ENCODE data around the gene KRTAP4-12. TPM values are rescaled to one million over a fixed set of nuclear protein-coding genes. Genes with fewer than 3 reads are reported as not detected.
"Not testable (repeated sequence)": the region's sequence is repeated elsewhere in the genome, so short reads cannot be mapped to it uniquely, and the experiment has no call there.

KRTAP4-12 gene
- total RNA-seq, 1 experiment from 2014 or later, result not detected

DNA sequence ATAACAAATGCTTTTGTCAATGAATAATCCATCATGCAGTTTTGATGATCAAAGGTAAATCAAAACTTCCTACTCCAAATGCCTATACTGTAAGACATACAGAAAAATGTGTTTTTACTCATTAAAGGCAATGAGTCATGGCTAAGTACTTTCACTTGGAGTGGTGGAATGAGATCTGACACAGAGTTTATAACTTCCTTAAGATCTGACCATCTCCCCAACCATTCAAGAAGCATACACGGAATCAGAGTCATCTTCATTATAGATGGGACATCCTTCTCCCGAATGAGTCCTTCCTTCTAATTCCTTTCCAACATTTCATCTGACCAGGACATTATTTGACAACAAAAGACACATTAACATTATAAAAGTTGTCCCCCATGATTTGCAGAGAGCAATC, 40.6 kb downstream of the KRTAP4-12 start:
- intact Hi-C loops (cut with micrococcal nuclease; ENCODE audit: unreplicated experiment); CTCF ChIA-PET; H2AFZ ChIP-seq; H4K20me1 ChIP-seq (ENCODE audit: insufficient read depth); H3K4me3 ChIP-seq; H3K27me3 ChIP-seq (ENCODE audit: insufficient read depth, low read depth); H3K9me2 ChIP-seq (ENCODE audit: insufficient read depth); BruUV-seq (replicated peaks); H3K36me3 ChIP-seq (ENCODE audit: low read depth); POLR2A ChIA-PET (ENCODE audit: unreplicated experiment); H3K79me2 ChIP-seq (ENCODE audit: low read depth): not testable (repeated sequence)
- peaks cover 13% of the 10 kb centered on the region for H3K9me3 ChIP-seq (ENCODE audit: insufficient read depth, low read depth)
- H3K4me2 ChIP-seq, result peak overlapping the region; percentile 56
- peak in 1 of 2 experiments; percentile 75 for DNase-seq
- peak overlapping the region; percentile 69 for H3K27ac ChIP-seq
- peaks cover 13% of the 10 kb centered on the region for H3F3A ChIP-seq (ENCODE audit: insufficient read depth, low read depth)
- peaks cover 35% of the 10 kb centered on the region for H3K4me1 ChIP-seq (replicated peaks; ENCODE audit: insufficient read depth)

DNA sequence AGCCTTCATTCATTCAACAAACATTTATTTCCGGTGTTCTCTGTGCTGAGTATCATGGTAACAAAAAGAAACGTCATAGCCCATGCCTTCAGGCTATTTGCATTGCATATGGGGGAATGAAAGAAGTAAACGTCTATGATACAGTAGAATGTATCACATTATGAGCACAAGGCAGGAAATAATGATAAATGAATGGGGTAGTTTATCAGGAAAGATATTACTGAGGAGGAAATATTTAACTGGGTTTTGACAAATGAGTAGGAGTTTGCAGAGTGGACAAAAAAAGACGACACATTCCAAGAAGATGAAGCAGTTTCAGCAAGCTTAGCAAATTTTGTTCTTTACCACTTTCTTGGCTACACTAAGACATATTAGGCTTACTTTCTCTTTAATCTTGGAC, 41.4 kb downstream of the KRTAP4-12 start:
- ChIA-PET CTCF (no interaction called here), POLR2A (ENCODE audit: unreplicated experiment) (no interaction called here)
- no peaks in the 10 kb centered on the region for H3K9me2 ChIP-seq (ENCODE audit: insufficient read depth)
- peaks cover 35% of the 10 kb centered on the region for H3K4me1 ChIP-seq (replicated peaks; ENCODE audit: insufficient read depth)
- H3K4me3 ChIP-seq, result no peak overlapping the region; the same call in 1 of the 2 replicates
- TF ChIP-seq, protein P1, sequence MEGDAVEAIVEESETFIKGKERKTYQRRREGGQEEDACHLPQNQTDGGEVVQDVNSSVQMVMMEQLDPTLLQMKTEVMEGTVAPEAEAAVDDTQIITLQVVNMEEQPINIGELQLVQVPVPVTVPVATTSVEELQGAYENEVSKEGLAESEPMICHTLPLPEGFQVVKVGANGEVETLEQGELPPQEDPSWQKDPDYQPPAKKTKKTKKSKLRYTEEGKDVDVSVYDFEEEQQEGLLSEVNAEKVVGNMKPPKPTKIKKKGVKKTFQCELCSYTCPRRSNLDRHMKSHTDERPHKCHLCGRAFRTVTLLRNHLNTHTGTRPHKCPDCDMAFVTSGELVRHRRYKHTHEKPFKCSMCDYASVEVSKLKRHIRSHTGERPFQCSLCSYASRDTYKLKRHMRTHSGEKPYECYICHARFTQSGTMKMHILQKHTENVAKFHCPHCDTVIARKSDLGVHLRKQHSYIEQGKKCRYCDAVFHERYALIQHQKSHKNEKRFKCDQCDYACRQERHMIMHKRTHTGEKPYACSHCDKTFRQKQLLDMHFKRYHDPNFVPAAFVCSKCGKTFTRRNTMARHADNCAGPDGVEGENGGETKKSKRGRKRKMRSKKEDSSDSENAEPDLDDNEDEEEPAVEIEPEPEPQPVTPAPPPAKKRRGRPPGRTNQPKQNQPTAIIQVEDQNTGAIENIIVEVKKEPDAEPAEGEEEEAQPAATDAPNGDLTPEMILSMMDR (conservative IDR thresholded peaks at IDR 0.05), result no peak
- TF ChIP-seq EZH2 (IDR thresholded peaks at IDR 0.05; ENCODE audit: low read depth), result no peak
- H3K27me3 ChIP-seq (ENCODE audit: insufficient read depth, low read depth), result no peaks in the 10 kb centered on the region
- H2AFZ ChIP-seq, result no peak overlapping the region
- H3K9me3 ChIP-seq (ENCODE audit: insufficient read depth, low read depth), result peaks cover 13% of the 10 kb centered on the region
- BruUV-seq (replicated peaks), result no TSS peak
- H3K27ac ChIP-seq, result peak overlapping the region; percentile 69
- H3K4me2 ChIP-seq, result peak overlapping the region; percentile 56
- H3K36me3 ChIP-seq (ENCODE audit: low read depth), result no peaks in the 10 kb centered on the region
- peak in 1 of 2 experiments; percentile 49 for DNase-seq
- H3F3A ChIP-seq (ENCODE audit: insufficient read depth, low read depth), result peaks cover 13% of the 10 kb centered on the region
- H4K20me1 ChIP-seq (ENCODE audit: insufficient read depth), result no peaks in the 10 kb centered on the region
- intact Hi-C loops (cut with micrococcal nuclease; ENCODE audit: unreplicated experiment), result no loop called here
- no peaks in the 10 kb centered on the region for H3K79me2 ChIP-seq (ENCODE audit: low read depth)

DNA sequence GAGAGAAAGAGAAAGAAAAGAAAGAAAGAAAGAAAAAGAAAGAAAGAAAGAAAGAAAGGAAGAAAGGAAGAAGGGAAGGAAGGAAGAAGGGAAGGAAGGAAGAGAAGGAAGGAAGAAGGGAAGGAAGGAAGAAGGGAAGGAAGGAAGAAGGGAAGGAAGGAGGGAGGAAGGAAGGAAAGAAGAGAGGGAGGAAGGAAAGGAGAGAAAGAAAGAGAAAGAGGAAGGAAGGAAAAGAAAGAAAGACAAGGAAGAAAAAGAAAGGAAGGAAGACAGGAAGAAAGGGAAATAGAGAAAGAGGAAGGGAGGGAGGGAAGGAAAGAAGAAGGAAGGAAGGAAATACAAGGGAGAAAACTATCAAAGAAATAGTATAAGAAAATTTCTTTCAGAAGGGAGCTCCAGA, 47.2 kb downstream of the KRTAP4-12 start:
- peaks cover 8% of the 10 kb centered on the region; the same call in 1 of the 2 replicates for H3K9me3 ChIP-seq (ENCODE audit: insufficient read depth, low read depth)
- no peak overlapping the region for H2AFZ ChIP-seq
- DNase-seq, result no peak
- H3K79me2 ChIP-seq (ENCODE audit: low read depth), result no peaks in the 10 kb centered on the region
- no peak overlapping the region for H3K27ac ChIP-seq
- ChIA-PET CTCF (no interaction called here), POLR2A (ENCODE audit: unreplicated experiment) (no interaction called here)
- no peak overlapping the region for H3K4me2 ChIP-seq
- H3K4me1 ChIP-seq (replicated peaks; ENCODE audit: insufficient read depth), result no peaks in the 10 kb centered on the region
- no peaks in the 10 kb centered on the region for H4K20me1 ChIP-seq (ENCODE audit: insufficient read depth)
- BruUV-seq (replicated peaks), result no TSS peak
- no peaks in the 10 kb centered on the region for H3K27me3 ChIP-seq (ENCODE audit: insufficient read depth, low read depth)
- no peaks in the 10 kb centered on the region for H3K36me3 ChIP-seq (ENCODE audit: low read depth)
- H3K4me3 ChIP-seq, result no peak overlapping the region
- TF ChIP-seq EZH2 (IDR thresholded peaks at IDR 0.05; ENCODE audit: low read depth), result no peak
- TF ChIP-seq, protein P1 (conservative IDR thresholded peaks at IDR 0.05), result no peak
- intact Hi-C loops (cut with micrococcal nuclease; ENCODE audit: unreplicated experiment), result no loop called here
- no peaks in the 10 kb centered on the region for H3K9me2 ChIP-seq (ENCODE audit: insufficient read depth)
- no peaks in the 10 kb centered on the region for H3F3A ChIP-seq (ENCODE audit: insufficient read depth, low read depth)

DNA sequence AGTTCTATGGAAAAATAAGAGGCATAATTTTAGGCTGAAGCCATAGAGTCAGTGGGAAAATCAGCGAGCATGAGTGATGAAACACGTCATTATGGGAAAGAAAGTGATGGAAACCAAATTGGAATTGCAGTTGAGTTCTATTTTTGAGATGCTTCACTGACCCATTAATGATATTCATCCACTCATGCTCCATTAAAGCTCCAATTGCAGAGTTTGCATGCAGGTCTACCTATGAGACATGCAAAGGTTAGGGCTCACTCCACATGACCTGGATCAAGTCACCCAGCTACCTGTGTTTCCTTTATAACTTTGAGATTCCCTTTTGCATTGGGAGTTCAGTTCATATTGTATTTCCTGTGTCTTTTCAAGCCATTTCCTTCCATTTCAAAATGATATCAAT, 50.3 kb downstream of the KRTAP4-12 start:
- H3K4me1 ChIP-seq (replicated peaks; ENCODE audit: insufficient read depth), result no peaks in the 10 kb centered on the region
- H3K9me3 ChIP-seq (ENCODE audit: insufficient read depth, low read depth), result peaks cover 3% of the 10 kb centered on the region; the same call in 1 of the 2 replicates
- BruUV-seq (replicated peaks), result no TSS peak
- H3F3A ChIP-seq (ENCODE audit: insufficient read depth, low read depth), result no peaks in the 10 kb centered on the region
- ChIA-PET POLR2A (ENCODE audit: unreplicated experiment) (no interaction called here), CTCF (no interaction called here)
- H3K4me3 ChIP-seq, result no peak overlapping the region
- TF ChIP-seq, protein P1 (conservative IDR thresholded peaks at IDR 0.05), result no peak
- no peak for TF ChIP-seq EZH2 (IDR thresholded peaks at IDR 0.05; ENCODE audit: low read depth)
- no peak overlapping the region for H2AFZ ChIP-seq
- no peaks in the 10 kb centered on the region for H3K36me3 ChIP-seq (ENCODE audit: low read depth)
- no peaks in the 10 kb centered on the region for H3K79me2 ChIP-seq (ENCODE audit: low read depth)
- no peak overlapping the region for H3K27ac ChIP-seq
- H3K9me2 ChIP-seq (ENCODE audit: insufficient read depth), result no peaks in the 10 kb centered on the region
- H4K20me1 ChIP-seq (ENCODE audit: insufficient read depth), result no peaks in the 10 kb centered on the region
- intact Hi-C loops (cut with micrococcal nuclease; ENCODE audit: unreplicated experiment), result no loop called here
- no peak for DNase-seq
- H3K4me2 ChIP-seq, result no peak overlapping the region
- H3K27me3 ChIP-seq (ENCODE audit: insufficient read depth, low read depth), result no peaks in the 10 kb centered on the region
